ENCODE results near the gene DISC1. TPM values are rescaled to one million over a fixed set of nuclear protein-coding genes. Genes with fewer than 3 reads are reported as not detected.

The DISC1 gene
- total RNA-seq, 1 experiment from 2014 or later: 3.8 TPM

DNA sequence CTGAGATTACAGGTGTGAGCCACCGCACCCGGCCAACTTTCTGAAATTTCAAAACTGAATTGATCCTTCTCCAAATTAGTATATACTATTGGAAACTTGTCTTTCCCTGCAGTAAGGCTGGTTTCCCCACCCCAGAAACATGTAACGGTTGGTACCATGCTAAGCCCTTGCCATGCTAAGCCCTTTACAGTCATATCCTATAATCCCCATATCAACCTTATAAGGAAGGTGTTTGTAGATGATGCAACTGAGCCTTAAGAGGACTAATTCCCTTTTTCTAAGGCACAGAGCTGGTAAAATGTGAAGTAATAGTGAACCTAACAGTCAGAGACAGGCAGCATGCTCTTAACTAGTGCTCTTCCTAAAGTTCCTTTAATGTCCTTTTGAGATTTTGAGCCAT, 413.7 kb downstream of the DISC1 start:
- no peak for DNase-seq (ENCODE audit: low read depth)

DNA sequence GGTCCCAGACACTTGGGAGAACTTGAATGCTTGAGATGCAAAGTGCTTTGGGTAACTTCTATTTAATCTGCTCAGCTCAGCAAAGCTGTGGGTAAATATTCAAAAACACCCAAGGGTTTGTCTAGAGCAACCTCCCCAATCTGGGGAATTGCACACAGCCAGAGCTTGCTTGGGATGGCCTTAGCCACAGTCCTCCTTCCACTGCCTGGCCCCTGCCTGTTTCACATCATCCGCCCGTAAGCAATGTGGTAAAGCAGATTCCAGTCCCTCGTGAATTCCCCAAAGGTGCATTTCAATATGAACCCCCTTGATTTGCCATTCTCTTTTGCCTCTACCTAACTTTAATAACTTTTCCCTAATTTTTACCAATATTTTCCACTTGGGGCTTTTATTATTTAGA, 418.1 kb downstream of the DISC1 start:
- no peak for DNase-seq (ENCODE audit: low read depth)

DNA sequence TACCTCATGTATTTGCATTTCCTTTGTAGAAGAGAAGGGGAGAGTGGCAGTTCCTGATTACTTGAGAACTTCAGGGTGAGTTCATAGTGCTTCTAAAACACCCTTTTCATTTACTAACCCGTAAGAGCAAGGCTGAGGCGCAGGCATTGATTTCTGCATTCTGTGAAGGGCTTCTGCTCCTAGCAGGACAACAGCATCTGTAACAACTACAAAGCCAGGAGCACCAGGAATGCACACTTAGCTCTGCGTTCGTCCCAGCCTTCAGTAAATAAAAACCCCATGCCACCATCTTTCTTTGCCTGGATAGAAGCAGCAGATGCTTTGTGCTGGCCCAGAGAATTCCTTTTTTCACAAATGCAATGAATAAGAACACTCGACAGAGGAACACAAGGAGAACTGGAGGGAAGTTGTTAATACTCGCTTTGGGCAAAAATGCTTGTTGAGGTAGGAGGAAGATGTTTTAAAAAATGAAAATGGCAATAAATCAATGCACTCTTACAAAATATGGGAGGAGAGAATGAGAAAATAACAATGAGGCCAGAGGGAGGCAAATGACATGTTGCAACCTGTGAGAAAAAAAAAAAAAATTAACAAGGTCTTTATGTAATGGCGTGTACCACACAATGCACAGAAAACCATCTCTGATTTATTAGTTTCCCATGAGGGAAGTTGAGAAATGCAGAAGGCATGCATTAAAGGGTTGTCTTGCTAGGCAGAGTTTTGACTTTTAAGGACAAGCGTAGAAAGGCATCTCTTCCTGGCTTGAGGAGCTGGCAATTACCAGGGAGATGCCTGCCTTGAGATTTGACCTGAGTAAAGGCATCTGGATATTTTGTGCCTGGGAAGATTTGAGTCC, 418.8 kb downstream of the DISC1 start:
- DNase-seq (ENCODE audit: low read depth): no peak

- DNase-seq (ENCODE audit: low read depth): no peak
Measured at GRCh38 chr1:232046451-232047306, 420.1 kb downstream of the DISC1 start.

- DNase-seq (ENCODE audit: low read depth): no peak
Measured at GRCh38 chr1:232047473-232047872, 420.9 kb downstream of the DISC1 start.

GRCh38 chr1:232048481-232048880, 421.9 kb downstream of the DISC1 start:
- DNase-seq (ENCODE audit: low read depth): no peak

GRCh38 chr1:232049335-232049734, 422.7 kb downstream of the DISC1 start:
- DNase-seq (ENCODE audit: low read depth): no peak

DNA sequence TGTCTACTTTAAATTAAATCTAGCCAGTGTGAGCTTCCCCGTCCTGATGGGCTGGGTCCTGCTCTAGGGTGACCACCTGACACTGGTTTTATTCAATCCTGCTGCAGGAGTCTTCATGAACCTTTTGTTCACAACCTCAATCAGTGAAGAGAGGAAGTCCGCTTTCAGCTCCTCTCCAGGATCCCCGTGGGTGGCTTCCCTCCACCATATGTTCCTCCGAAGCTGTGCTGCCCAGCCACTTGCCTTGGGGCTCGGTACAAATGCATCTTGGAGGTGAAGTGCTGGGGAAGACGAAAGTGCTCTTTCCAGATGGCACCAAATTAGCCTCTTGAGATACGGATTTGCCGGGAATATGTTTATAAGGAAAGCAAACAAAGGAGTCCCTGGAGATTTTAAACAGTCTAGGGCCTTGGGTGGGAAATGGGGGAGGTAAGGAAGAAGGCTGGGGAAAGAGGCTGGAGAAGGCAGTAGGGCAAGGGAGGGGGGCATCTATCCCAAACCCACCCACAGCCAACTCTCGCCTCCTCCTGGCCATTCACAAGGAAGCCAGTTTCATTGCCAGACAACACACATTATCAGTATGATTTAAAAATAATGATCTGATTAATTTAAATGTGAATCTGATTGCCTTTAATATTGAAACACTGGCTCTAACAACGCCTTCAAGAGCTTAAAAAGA, 430.8 kb downstream of the DISC1 start:
- DNase-seq (ENCODE audit: low read depth): no peak

DNA sequence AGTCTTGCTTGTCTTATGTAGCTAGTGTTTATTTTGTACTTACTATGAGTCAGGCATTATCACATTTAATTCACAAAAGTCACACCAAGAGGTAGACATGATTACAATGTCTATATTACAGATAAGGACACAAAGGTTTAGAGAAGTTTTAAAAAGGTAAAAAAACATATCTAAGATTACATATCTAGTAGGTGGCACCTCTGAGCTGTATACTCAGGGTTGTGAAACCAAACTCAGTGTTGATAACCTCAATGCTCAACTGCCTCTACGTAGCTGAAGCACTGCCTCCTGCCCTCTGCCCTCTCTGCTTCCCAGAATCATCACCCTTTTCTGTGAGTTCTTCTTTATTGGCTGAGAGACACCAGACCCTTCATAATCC, 431.3 kb downstream of the DISC1 start:
- no peak for DNase-seq (ENCODE audit: low read depth)

- no peak for DNase-seq (ENCODE audit: low read depth)
Measured at GRCh38 chr1:232059726-232060374, 433.3 kb downstream of the DISC1 start.

- DNase-seq (ENCODE audit: low read depth): no peak
Measured at GRCh38 chr1:232062967-232063366, 436.4 kb downstream of the DISC1 start.

- DNase-seq (ENCODE audit: low read depth): no peak
Measured at GRCh38 chr1:232066521-232066920, 439.9 kb downstream of the DISC1 start.

DNA sequence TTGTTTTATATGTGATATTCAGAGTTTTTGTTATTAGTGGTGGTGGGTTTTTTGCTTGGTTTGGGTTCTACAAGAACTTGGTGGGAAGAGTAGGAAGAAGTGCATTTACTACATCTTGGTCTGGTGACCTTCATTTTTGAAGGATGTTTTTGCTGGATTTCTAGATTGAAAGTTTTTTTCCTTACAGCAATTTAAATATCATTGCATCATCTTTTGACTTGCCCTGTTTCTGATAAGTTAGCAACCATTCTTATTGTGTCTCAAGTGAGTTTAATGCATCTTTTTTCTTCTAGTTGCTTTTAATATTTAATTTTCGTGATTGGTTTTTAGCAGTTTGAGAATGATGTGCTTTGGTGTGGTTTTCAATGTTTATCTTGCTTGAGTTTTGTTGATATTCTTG, 447.7 kb downstream of the DISC1 start:
- DNase-seq (ENCODE audit: low read depth): no peak

- DNase-seq (ENCODE audit: low read depth): no peak
Measured at GRCh38 chr1:232077809-232078208, 451.2 kb downstream of the DISC1 start.

DNA sequence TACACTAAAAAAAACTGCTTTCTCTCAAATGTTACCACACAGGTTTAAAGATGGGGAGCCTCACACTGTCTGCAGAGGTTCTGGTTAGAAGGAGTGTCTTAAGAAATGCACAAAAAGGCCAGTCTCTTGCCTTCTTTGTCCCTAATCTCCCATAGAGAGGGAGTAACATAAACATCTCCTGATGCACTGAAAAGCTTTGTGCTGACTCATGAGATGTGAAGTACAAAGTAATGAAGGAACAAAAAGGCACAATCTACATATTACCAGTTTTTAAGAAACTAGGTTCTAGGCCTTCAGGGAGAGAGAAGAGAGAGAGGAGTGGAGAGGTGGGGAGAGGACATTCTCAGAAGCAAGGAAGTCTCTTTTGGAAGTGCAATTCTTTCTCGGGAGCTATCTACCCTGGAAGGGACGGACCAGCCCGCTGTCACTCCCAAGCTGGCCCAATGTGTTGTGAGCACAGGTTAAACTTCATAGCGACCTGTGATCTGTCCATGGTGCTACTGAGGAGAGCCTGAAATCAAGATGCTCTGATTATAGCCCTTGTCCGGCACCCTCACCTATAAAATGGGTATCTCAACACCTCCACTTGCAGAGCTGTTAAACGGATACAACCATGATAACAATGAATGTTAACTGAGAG, 458.1 kb downstream of the DISC1 start:
- peak; percentile 17 for DNase-seq (ENCODE audit: low read depth)

- DNase-seq (ENCODE audit: low read depth): no peak
Measured at GRCh38 chr1:232090816-232091215, 464.2 kb downstream of the DISC1 start.

Other genes with a start within 250 kb of the DISC1 start
- gene EGLN1, start 204.5 kb upstream of the DISC1 start, total RNA-seq (2014; rRNA removed; shearing (Covaris generic)): 25.2 and 37.4 TPM in 2 replicates
- 35.2 and 36.5 TPM in 2 replicates for gene TSNAX, start 98.1 kb upstream of the DISC1 start, total RNA-seq (2014; rRNA removed; shearing (Covaris generic))